HepG2 (cell line): Measurements from ENCODE around the gene RBP2.

Experiments
- ESRRA ChIP-seq: sonication (generic); formaldehyde crosslinking; IDR thresholded peaks from 2 replicates; pipeline ENCODE4 v1.5.1; 2020; ENCODE audit warnings: mild to moderate bottlenecking, low read depth, missing genetic modification reagents
- HDAC6 ChIP-seq: fragments of 200-600 bp; sonication (generic); IDR thresholded peaks from 2 replicates; pipeline ENCODE4 v1.7.0; 2017; ENCODE audit warnings: mild to moderate bottlenecking, antibody characterized with exemption, low read length, low read depth
- KDM5A ChIP-seq: fragments of 200-600 bp; sonication (generic); IDR thresholded peaks from 2 replicates; pipeline ENCODE4 v1.7.0; 2018; ENCODE audit warnings: antibody characterized with exemption, mild to moderate bottlenecking, low read length, borderline replicate concordance
- MXI1 ChIP-seq: IDR thresholded peaks from 3 replicates; pipeline ENCODE4 v1.6.1; 2012; ENCODE audit warnings: low read depth, low read length, inconsistent platforms, borderline replicate concordance
- SYNCRIP ChIP-seq: fragments of 200-400 bp; formaldehyde crosslinking; IDR thresholded peaks from 2 replicates; pipeline ENCODE4 v1.6.1; 2018; ENCODE audit warnings: mild to moderate bottlenecking, low read depth, low read length; ENCODE audit not compliant: insufficient read depth
- ZFAT ChIP-seq: sonication (generic); formaldehyde crosslinking; conservative IDR thresholded peaks from 2 replicates; pipeline ENCODE4 v1.8.1; 2023; ENCODE audit warnings: missing genetic modification reagents, inconsistent platforms
- ZNF274 ChIP-seq: sonication (generic); formaldehyde crosslinking; IDR thresholded peaks from 2 replicates; pipeline ENCODE4 v1.5.1; 2020; ENCODE audit warnings: mild to moderate bottlenecking, missing genetic modification reagents
- ZNF329 ChIP-seq: sonication (generic); formaldehyde crosslinking; IDR thresholded peaks from 2 replicates; pipeline ENCODE4 v1.9.0; 2021; ENCODE audit warnings: low read depth, mild to moderate bottlenecking, missing genetic modification reagents
- TF ChIP-seq, protein P1 (sequence below): IDR thresholded peaks from 2 replicates; pipeline ENCODE4 v1.6.1; 2018; ENCODE audit warnings: missing genetic modification reagents, mild to moderate bottlenecking, missing compliant biosample characterization
- TF ChIP-seq, protein P2 (sequence below): sonication (generic); formaldehyde crosslinking; IDR thresholded peaks from 2 replicates; pipeline ENCODE4 v1.8.1; 2023; ENCODE audit warnings: missing genetic modification reagents, inconsistent platforms, borderline replicate concordance
- TF ChIP-seq, protein P3 (sequence below): sonication (generic); formaldehyde crosslinking; IDR thresholded peaks from 2 replicates; pipeline ENCODE4 v1.8.1; 2022; ENCODE audit warnings: mild to moderate bottlenecking, missing genetic modification reagents

DNA sequence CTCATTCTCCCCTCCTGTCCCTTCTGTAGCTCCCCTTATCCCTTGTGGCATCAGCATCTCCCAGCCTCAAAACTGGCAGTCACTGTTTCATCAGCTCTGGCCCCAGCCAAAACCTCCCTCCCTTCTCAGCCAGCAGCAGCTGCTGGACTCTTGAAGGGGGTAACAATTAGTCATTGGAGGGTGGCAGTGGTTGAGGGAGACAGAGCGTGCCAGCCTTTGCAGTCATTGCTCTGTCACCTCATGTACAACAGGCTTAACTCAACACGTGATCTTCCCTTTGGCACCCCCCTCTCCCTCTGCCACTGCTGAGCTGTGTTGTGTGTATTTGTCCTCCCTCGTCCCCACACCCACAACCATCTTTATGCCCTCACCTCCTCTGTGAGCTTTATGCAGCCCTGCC, 28.2 kb downstream of the RBP2 start:
- TF ChIP-seq ZNF274 (CRISPR knock-in tag) (no peak), ZNF329 (CRISPR knock-in tag) (no peak), MXI1 (no peak), KDM5A (no peak), HDAC6 (no peak), SYNCRIP (no peak), ZFAT (CRISPR knock-in tag) (no peak), ESRRA (CRISPR knock-in tag) (no peak)
- TF ChIP-seq, protein P1, sequence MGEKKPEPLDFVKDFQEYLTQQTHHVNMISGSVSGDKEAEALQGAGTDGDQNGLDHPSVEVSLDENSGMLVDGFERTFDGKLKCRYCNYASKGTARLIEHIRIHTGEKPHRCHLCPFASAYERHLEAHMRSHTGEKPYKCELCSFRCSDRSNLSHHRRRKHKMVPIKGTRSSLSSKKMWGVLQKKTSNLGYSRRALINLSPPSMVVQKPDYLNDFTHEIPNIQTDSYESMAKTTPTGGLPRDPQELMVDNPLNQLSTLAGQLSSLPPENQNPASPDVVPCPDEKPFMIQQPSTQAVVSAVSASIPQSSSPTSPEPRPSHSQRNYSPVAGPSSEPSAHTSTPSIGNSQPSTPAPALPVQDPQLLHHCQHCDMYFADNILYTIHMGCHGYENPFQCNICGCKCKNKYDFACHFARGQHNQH (CRISPR knock-in tag) = no peak
- TF ChIP-seq, protein P2, sequence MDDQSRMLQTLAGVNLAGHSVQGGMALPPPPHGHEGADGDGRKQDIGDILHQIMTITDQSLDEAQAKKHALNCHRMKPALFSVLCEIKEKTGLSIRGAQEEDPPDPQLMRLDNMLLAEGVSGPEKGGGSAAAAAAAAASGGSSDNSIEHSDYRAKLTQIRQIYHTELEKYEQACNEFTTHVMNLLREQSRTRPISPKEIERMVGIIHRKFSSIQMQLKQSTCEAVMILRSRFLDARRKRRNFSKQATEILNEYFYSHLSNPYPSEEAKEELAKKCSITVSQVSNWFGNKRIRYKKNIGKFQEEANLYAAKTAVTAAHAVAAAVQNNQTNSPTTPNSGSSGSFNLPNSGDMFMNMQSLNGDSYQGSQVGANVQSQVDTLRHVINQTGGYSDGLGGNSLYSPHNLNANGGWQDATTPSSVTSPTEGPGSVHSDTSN (CRISPR knock-in tag) = no peak
- TF ChIP-seq, protein P3, sequence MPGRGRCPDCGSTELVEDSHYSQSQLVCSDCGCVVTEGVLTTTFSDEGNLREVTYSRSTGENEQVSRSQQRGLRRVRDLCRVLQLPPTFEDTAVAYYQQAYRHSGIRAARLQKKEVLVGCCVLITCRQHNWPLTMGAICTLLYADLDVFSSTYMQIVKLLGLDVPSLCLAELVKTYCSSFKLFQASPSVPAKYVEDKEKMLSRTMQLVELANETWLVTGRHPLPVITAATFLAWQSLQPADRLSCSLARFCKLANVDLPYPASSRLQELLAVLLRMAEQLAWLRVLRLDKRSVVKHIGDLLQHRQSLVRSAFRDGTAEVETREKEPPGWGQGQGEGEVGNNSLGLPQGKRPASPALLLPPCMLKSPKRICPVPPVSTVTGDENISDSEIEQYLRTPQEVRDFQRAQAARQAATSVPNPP (CRISPR knock-in tag) = no peak
